HT1080 (cell line): ENCODE measurements around the gene WDR82. TPM values are rescaled to one million over a fixed set of nuclear protein-coding genes. Genes with fewer than 3 reads are reported as not detected.

Experiments used
- DNase-seq: peaks from one replicate; pipeline ENCODE4 v3.0.0-alpha.2; 2015; ENCODE audit warnings: low read depth
- total RNA-seq: library from RNA; depleted of rRNA; stranded (reverse); fragments of >200 nt; shearing (Covaris generic); gene quantifications from 2 replicates; pipeline ENCODE4 v1.2.3, GENCODE V29; 2014

WDR82 gene
- total RNA-seq, 1 experiment from 2014 or later: 72.9 TPM

GRCh38 chr3:52308308-52308707 is 29.9 kb upstream of the WDR82 start:
- DNase-seq: no peak

DNA sequence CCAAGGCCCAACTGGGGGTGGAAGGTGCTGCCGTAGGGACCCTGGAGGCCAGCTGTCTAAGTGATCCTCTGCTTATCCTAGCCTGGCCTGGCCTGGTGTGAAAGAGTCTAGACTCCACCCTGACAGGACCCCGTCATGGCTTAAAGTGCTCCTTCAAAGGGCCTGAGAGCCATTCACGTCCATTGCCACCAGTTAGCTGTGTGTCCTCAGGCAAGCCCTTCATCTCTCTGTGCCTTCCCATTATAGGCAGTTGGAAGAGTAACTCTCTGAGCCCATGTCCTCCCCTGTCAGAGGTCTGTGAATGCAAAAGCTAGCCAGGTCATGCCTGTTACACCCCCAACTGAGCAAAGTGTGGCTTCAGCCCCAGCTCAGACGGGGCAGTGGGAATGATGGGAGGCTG is 28.5 kb upstream of the WDR82 start:
- DNase-seq: no peak

DNA sequence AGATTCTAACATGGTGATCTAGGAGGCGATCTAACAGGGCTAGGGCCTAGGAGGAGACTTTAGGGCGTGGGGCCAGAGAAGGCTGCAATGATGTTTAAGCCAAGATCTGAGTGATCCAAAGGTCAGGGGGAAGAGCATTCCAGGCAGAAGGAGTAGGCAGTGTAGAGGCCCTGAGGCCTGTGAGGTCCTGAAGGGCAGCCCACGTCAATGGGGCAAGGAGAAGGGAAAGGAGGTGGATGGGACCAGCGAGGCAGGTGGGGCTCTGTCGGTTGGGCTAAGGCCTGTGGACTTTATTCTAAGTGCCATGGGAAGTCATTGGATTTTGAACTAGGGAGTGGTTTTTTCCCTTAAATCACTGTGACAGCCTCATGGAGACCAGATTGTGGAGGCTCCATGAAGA is 27.5 kb upstream of the WDR82 start:
- no peak for DNase-seq

DNA sequence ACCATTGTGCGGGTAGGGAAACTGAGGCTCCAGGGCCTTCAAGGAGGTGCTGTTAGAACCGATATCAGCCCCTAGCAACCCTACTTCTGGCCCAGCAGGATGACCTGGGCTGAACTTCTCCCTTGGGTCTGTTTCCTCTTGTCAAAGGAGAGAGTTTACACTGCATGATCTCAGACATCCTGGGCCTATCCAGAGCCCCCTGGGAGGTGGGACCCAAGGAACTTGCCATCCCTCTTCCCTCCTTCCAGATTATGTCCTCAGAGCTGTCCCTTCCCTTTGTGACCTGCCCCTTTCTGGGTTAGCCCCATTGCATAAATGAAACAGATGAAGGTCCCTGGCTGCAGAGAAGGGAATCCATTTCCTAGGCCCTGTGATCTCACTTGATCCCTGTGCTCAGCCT is 25.4 kb upstream of the WDR82 start:
- DNase-seq: no peak

- DNase-seq: no peak
These were observed 24.1 kb upstream of the WDR82 start for GRCh38 chr3:52302426-52303145.

- no peak for DNase-seq
These were observed 21.6 kb upstream of the WDR82 start for GRCh38 chr3:52299879-52300611.

- DNase-seq: no peak
These were observed 20.9 kb upstream of the WDR82 start for GRCh38 chr3:52299247-52299878.

- DNase-seq: no peak
These were observed 20.0 kb upstream of the WDR82 start for GRCh38 chr3:52298149-52299098.

DNA sequence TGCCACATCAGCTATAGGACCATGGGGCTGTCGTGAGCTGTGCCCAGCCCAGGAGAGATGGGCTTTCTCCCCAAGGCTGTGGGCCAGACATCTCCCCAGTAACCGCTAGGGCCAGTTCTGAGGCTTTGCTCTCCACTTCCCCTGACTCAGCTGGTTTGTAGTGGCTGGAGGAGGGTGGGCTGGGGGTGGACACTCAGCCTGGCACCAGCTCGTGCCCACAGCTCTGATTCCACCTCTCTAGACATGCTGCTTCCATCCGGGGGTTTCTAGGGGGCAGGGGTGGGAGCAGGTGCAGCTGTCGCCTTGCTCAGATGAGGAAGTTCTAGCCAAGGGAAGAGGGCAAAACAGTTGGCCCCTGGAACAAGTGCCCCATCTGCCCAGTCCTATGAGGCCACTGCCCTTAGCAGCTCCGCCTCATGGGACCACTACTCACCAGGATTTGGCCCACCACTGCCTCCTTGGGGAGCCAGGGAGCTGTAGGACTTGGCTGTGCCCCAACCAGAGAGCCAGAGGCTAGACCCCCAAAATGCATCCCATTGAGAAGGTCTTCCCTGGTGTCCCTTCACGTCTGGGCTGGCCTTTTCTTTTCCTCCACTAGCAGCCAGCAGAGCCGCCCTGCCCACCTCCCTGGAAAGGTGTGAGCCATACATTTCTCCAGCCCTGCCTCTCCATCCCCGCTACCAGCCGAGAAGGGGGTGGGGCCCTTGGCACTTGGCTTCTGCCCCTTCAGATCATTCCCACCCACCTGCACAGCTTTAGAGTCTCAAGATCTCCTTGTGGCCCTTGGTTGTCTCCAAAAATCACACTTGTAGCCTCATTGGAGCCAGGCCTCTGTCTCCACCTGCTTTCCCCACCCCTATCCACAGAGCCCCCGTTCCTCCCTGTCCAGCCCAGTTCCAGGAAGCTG is 19.0 kb upstream of the WDR82 start:
- no peak for DNase-seq

DNA sequence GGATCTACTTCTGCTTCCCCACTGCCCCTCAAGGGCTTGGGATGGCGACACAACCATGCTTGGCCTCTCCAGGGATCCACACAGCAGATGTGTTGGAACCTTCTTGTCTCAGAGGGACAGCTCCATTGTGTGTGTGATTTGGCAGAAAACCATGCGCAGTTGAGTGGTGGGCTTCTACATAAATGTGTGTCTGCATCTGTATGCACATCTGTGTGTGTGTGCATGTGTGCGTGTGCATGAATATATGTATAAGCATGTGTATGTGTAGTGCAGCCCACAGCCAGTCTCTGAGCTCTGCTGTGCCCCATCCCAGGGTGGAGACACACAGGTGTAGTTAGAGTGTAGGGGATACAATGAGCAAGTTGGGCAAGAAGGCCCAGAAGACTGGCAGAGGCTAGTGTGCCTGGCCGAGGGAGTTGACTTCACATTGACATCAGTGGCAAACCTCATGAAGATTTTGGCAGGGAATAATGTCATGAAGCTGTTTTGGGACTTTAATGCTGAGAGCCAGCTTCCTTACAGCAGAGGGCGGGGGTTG is 17.3 kb upstream of the WDR82 start:
- DNase-seq: no peak

DNA sequence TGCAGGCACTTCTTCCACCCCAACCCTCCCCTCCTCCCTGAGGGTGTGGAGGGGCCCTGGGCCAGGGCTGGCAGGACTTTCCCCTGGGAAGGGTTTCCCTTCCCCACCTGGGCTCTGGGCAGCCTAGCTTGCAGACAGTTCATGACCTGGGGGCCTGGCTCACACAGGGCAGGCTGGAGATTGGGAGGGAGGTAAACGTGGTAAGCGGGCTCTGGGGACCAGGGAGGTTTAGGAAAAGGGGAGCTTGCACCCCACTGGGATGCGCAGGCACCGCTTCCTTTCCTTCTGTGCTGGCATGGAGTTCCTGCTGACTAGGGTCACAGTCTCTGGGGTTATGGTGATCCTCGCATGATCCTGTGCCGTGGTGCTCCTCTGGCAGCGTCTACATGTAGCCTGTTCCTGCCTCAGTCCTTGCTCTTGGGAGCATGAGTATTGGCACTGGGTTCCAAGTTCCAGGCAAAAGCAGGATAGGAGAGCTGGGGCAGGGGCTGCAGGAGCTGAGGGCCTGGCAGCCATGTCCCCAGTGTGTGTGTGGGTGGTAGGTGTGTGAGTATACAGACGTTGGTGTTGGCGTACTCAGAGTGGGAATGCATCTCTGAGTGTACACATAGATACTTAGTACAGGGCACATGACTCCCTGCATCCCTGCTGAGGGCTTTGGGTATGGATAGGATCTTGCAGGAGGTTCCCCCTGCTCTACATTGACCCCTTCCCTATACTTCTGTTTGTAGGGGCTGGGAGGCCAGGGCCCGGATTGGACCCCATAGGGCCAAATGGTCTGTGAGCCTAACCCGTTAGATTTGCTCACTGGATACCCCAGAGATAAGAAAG is 16.1 kb upstream of the WDR82 start:
- DNase-seq: no peak

GRCh38 chr3:52293491-52294319 is 15.3 kb upstream of the WDR82 start:
- DNase-seq: no peak

- DNase-seq: no peak
These were observed 14.0 kb upstream of the WDR82 start for GRCh38 chr3:52292247-52293065.

DNA sequence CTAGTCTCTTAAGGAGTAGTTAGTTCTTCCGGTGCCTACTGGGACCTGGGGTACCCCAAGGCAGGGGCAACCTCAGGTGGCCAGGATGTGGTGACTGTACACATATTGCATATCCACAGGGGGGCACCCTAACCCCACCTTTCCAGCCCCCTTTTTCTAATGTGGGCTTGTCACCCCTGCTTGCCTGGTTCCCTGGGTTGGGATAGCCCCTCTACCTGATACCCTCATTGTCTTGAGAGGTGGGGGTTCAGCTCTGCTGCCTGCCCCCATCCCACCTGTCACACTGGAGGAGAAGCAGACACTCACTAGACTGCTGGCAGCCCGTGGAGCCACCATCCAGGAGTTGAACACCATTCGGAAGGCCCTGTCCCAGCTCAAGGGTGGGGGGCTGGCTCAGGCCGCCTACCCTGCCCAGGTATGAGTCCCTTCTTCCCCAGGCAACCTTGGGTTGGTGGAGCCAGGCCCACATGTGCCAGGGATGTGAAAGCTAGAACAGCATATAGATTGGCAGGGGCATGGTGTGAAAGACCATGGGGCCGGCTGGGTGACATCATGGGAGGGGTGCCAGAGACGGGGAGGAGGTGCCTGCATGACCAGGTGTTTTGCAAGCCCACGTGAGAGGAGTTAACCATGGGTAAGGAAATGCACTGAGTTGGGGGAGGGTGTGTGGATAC is 13.2 kb upstream of the WDR82 start:
- DNase-seq: no peak

DNA sequence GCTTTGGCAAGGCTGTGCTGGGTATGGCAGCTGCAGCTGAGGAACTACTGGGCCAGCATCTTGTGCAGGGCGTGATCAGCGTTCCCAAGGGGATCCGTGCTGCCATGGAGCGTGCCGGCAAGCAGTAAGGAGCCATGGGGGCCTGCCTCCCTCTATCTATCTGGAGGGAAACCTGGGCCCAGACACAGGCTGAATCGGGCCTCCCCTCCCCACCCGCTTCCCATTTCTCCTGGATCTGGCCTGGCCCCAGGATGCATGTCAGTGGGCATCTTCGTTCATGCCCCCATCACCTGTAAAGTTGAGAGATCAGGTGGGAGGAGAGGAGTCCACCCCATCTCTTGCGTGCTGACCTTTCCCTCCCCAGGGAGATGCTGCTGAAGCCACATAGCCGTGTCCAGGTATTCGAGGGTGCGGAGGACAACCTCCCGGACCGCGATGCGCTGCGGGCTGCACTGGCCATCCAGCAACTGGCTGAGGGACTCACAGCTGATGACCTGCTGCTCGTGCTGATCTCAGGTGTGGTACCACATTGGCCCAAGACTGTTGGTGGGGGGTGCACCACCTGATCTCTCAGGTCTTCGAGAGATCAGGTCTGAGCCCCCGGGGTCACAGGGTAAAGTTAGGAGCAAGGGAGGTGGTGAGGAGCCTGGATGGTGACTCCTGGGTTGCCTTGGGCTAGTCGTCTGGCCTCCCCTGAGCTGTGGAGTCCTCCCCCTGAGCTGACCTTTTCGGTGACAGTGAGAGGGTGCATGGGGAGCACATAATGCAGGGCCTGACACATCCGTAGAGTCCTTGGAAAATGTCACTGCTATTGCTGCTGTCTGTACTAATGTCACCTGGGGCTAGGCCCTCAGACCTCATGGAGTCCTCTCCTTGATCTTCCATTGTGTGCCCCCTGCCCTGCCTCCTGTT is 12.4 kb upstream of the WDR82 start:
- DNase-seq: no peak
